G401 (cell line): ENCODE measurements around the gene BCAM. TPM values are rescaled to one million over a fixed set of nuclear protein-coding genes. Genes with fewer than 3 reads are reported as not detected.
"Not testable (repeated sequence)": the region's sequence is repeated elsewhere in the genome, so short reads cannot be mapped to it uniquely, and the experiment has no call there.

Experiments
- DNase-seq: peaks from one replicate; pipeline ENCODE4 v3.0.0-alpha.2; 2015; ENCODE audit warnings: low spot score
- in situ Hi-C: cut with HindIII; loops from 2 replicates; pipeline ENCODE4 v1.10.0; 2016; ENCODE audit warnings: low sequenced_read_pairs, mixed read lengths
- total RNA-seq: library from RNA; depleted of rRNA; stranded (reverse); fragments of >200 nt; shearing (Covaris generic); gene quantifications from 2 replicates; pipeline ENCODE4 v1.2.3, GENCODE V29; 2014; rRNA removed

The BCAM gene
- total RNA-seq = 28.5 and 28.9 TPM in 2 replicates

GRCh38 chr19:44808463-44809371 lies at the start of gene BCAM:
Gene BCAM (plus strand): TSS chr19:44809103. CDS start chr19:44809125, 22 bp downstream.
- DNase-seq = peak; percentile 9
- in situ Hi-C loops = no loop called here

GRCh38 chr19:44762038-44762437 lies 46.9 kb upstream of the BCAM start:
- in situ Hi-C loops = no loop called here

GRCh38 chr19:44765033-44765948 lies 43.6 kb upstream of the BCAM start:
- DNase-seq = no peak

More at GRCh38 chr19:44762038-44762437, 46.9 kb upstream of the BCAM start:
- DNase-seq = no peak

GRCh38 chr19:44765949-44766335 lies 43.0 kb upstream of the BCAM start:
- in situ Hi-C loops = no loop called here
- DNase-seq = no peak

More at GRCh38 chr19:44765033-44765948, 43.6 kb upstream of the BCAM start:
- in situ Hi-C loops = no loop called here

GRCh38 chr19:44767295-44768180 lies 41.4 kb upstream of the BCAM start:
- in situ Hi-C loops = no loop called here
- no peak for DNase-seq

- peak; percentile 66 for DNase-seq
- in situ Hi-C loops = no loop called here
These were observed 38.2 kb upstream of the BCAM start for GRCh38 chr19:44770550-44771257.

GRCh38 chr19:44772144-44772543 lies 36.8 kb upstream of the BCAM start:
- DNase-seq, in situ Hi-C loops: not testable (repeated sequence)

- in situ Hi-C loops = no loop called here
- no peak for DNase-seq
These were observed 35.9 kb upstream of the BCAM start for GRCh38 chr19:44772959-44773358.

GRCh38 chr19:44775676-44776240 lies 33.1 kb upstream of the BCAM start:
- in situ Hi-C loops = no loop called here

GRCh38 chr19:44776402-44777096 lies 32.4 kb upstream of the BCAM start:
- in situ Hi-C loops = no loop called here
- DNase-seq = no peak

More at GRCh38 chr19:44775676-44776240, 33.1 kb upstream of the BCAM start:
- no peak for DNase-seq

- in situ Hi-C loops = no loop called here
- DNase-seq = no peak
These were observed 31.1 kb upstream of the BCAM start, which contains the start of gene CBLC for GRCh38 chr19:44777715-44778347. Gene CBLC (plus strand): TSS chr19:44777890. CDS start chr19:44777932, 42 bp downstream.

- DNase-seq = no peak
- in situ Hi-C loops = no loop called here
These were observed 29.8 kb upstream of the BCAM start for GRCh38 chr19:44779150-44779549.

GRCh38 chr19:44781694-44782093 lies 27.2 kb upstream of the BCAM start:
- in situ Hi-C loops, DNase-seq: not testable (repeated sequence)

- DNase-seq = peak; percentile 6
- in situ Hi-C loops = no loop called here
These were observed 26.2 kb upstream of the BCAM start for GRCh38 chr19:44782729-44783128.

- in situ Hi-C loops = no loop called here
- no peak for DNase-seq
These were observed 25.4 kb upstream of the BCAM start for GRCh38 chr19:44783545-44783944.

- in situ Hi-C loops = no loop called here
- no peak for DNase-seq
These were observed 23.6 kb upstream of the BCAM start for GRCh38 chr19:44785271-44785670.

- in situ Hi-C loops = no loop called here
- DNase-seq = no peak
These were observed 22.9 kb upstream of the BCAM start for GRCh38 chr19:44785993-44786392.
